ENCODE results near the gene ZNF790. TPM values are rescaled to one million over a fixed set of nuclear protein-coding genes. Genes with fewer than 3 reads are reported as not detected.

The ZNF790 gene
- total and polyA plus RNA-seq, 2 of the 13 experiments (the other 11 are each of a cell fraction or from before 2014, with no cell fraction given) = 1.3 to 5.3 TPM

DNA sequence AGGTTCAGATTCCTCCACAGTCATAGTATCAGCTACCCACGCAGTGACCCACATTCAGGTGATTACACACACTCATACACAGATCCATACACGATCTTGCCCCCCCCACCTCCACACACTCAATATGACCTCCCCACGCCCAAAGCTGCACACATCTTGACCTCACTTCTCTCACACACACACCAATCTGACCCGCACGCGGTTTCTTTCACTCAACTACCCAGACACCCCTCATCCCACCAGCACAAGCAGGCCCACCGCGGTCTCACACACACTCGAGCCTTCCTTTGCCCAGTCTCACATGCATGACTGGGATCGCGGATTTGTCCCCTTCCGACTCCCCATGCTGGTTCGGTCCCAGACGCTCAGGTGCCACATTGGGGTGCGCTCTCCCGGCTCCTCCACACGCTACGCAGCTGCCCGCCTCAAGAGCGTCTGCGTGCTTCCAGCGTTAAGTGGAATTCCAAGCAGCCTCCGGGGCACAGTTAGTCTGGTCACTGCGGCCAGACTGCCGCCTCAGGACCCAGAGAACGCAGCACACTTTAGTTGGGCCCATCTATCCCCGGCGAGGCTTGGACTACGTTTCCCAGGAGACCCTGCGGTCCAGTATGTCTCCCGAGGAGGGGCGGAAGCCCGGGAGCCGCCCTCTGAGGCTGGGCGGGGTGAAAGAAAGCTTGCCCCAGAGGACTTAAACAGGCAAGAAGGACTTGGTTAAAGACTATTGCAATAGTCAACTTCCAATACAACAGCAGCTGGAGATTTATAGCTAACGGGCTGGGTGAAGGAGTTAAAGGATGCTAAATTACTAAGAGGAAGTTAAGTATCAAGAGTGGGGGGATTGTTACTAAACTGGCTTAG is 11.7 kb upstream of the ZNF790 start (continued):
- TF ChIP-seq POLR2A (IDR thresholded peaks at IDR 0.05; ENCODE audit: insufficient read depth in 1 of 2, low read depth in 2 of 2, low read length in 2 of 2) (peak; percentile 70 to 78), EP300 (IDR thresholded peaks at IDR 0.05; ENCODE audit: low read depth in 2 of 2, low read length in 2 of 2) (no peak), EP300 (CRISPR knock-in tag; IDR thresholded peaks at IDR 0.05; ENCODE audit: borderline replicate concordance) (no peak), ZNF639 (CRISPR knock-in tag; conservative IDR thresholded peaks at IDR 0.05) (no peak), ZNF430 (CRISPR knock-in tag; IDR thresholded peaks at IDR 0.05) (no peak), TCF7 (IDR thresholded peaks at IDR 0.05; ENCODE audit: low read depth) (no peak), CHCHD3 (CRISPR knock-in tag; IDR thresholded peaks at IDR 0.05) (no peak), MIER2 (CRISPR knock-in tag; IDR thresholded peaks at IDR 0.05) (no peak), MED8 (CRISPR knock-in tag; IDR thresholded peaks at IDR 0.05; ENCODE audit: insufficient replicate concordance) (peak; percentile 44), TP53 (CRISPR knock-in tag; conservative IDR thresholded peaks at IDR 0.05) (no peak), PCBP1 (IDR thresholded peaks at IDR 0.05; ENCODE audit: borderline replicate concordance, low read depth, low read length) (no peak), ZNF121 (CRISPR knock-in tag; IDR thresholded peaks at IDR 0.05) (no peak), ZNF629 (CRISPR knock-in tag; conservative IDR thresholded peaks at IDR 0.05) (no peak), SYNCRIP (IDR thresholded peaks at IDR 0.05; ENCODE audit: insufficient read depth, low read depth, low read length) (no peak), ZNF800 (CRISPR knock-in tag; IDR thresholded peaks at IDR 0.05) (peak; percentile 15; the same call in 1 of the 2 replicates), SMAD1 (CRISPR knock-in tag; IDR thresholded peaks at IDR 0.05; ENCODE audit: borderline replicate concordance, low read depth) (0 out of 2 replicates have a peak, but pooled peaks have one; percentile 38), ZNF550 (CRISPR knock-in tag; IDR thresholded peaks at IDR 0.05; ENCODE audit: borderline replicate concordance) (peak; percentile 92; the same call in 1 of the 2 replicates), TEF (CRISPR knock-in tag; IDR thresholded peaks at IDR 0.05) (no peak), ZFYVE20 (CRISPR knock-in tag; IDR thresholded peaks at IDR 0.05; ENCODE audit: borderline replicate concordance, low read depth) (no peak)
- TF ChIP-seq, protein P1, sequence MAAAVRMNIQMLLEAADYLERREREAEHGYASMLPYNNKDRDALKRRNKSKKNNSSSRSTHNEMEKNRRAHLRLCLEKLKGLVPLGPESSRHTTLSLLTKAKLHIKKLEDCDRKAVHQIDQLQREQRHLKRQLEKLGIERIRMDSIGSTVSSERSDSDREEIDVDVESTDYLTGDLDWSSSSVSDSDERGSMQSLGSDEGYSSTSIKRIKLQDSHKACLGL (CRISPR knock-in tag; IDR thresholded peaks at IDR 0.05) = peak; percentile 83
- TF ChIP-seq, protein P2, sequence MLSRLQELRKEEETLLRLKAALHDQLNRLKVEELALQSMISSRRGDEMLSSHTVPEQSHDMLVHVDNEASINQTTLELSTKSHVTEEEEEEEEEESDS (CRISPR knock-in tag; IDR thresholded peaks at IDR 0.05; ENCODE audit: borderline replicate concordance) = no peak
- TF ChIP-seq, protein P3, sequence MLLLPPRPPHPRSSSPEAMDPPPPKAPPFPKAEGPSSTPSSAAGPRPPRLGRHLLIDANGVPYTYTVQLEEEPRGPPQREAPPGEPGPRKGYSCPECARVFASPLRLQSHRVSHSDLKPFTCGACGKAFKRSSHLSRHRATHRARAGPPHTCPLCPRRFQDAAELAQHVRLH (CRISPR knock-in tag; IDR thresholded peaks at IDR 0.05; ENCODE audit: borderline replicate concordance, low read depth) = no peak
